NCI-H187 treated with DMSO at 0.1 percent for 48 hours (cell line): ENCODE data around the gene TMPRSS5.
"Not testable (repeated sequence)": the region's sequence is repeated elsewhere in the genome, so short reads cannot be mapped to it uniquely, and the experiment has no call there.

ENCODE experiments used
- DNase-seq: peaks from one replicate; lab custom pipeline; 2025; lab: John Stamatoyannopoulos, UW

The TMPRSS5 gene

DNA sequence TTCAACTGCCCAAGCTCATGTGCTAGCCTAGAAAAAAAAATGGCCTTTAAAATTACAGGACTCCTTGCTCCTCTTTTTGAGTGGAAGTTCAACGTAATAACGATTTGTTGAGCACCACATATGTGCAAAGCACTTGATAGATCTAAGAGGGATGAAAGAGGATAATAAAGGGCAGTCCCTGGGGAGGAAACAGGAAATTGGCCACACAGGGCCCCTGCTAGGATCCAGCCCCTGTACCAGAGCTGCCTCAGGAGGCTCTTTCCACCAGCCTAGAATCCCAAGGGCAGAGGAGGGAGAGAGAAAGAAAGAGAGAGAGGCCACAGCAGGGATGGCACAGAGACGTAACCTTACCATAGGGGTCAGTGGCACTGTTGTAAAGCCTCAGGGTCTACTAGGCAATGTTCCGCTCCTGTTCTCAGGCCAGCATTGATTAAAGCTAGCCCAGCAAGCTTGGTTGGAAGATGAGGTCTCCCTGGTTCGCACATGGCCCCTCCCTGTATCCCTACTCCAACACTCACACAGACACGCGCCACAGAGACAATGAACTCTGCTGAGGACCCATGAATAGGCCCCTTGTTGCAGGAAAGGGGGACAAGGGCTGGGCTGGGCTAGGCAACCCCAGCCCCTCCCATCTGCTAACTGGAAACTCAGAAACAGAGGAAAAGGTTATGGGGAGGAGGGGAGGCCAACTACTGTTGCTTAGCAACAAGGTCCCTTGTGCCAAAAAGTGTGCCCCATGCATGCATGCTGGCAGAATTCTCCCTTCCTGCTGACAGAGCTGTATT, at the start of gene TMPRSS5:
TMPRSS5 (minus strand) TSS at position 438 of the 785 bp plus-strand sequence; CDS start at position 354, 84 bp downstream.
- DNase-seq = no peak

DNA sequence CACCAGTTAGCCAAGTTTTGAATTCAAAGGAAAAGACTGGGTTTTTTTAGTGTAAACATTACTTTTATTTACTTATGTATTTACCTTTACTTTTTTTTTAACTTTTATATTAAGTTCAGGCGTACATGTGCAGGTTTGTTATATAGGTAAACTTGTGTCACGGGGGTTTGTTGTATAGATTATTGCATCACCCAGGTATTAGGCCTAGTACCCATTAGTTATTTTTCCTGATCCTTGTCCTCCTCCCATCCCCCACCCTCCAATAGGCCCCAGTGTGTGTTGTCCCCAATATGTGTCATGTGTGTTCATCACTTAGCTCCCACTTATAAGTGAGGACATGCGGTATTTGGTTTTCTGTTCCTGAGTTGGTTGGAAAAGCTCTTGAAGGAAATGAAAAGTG, 46.8 kb upstream of the TMPRSS5 start:
- DNase-seq = no peak

DNA sequence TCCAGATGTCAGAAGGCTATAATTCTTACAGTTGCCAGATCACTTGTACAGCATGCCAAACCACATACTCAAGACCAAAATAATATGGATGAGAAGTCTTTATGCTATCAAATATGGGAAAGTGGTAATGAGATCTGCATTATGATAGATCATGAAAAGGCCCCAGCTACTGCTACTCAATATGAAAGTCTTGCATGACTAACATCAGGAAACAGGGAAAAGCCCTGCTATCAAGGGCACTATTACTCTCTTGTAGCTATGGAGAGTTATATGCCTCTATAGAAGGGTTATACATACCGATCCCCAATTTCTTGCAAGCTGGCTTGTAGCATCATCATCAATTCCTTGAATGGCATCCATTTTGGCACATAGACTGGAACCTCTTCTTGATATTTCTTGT, 30.2 kb upstream of the TMPRSS5 start:
- no peak for DNase-seq

DNA sequence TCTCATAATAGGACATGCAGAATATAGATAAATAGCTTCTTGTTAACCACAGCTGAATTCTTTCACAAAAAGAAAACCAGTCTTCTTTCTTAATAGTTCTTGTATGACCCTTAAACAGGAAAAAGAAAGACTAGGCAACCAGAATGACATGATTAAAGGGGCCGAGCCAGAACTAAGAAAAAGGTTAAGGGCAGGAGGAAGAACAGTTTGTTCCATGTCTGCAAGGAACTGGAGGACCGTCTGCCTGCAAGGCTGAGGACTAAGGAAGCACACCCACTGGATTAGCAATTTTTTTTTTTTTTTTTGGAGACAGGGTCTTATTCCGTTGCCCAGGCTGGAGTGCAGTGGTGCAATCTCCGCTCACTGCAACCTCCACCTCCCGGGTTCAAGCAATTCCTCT, 26.0 kb upstream of the TMPRSS5 start:
- DNase-seq = no peak

DNA sequence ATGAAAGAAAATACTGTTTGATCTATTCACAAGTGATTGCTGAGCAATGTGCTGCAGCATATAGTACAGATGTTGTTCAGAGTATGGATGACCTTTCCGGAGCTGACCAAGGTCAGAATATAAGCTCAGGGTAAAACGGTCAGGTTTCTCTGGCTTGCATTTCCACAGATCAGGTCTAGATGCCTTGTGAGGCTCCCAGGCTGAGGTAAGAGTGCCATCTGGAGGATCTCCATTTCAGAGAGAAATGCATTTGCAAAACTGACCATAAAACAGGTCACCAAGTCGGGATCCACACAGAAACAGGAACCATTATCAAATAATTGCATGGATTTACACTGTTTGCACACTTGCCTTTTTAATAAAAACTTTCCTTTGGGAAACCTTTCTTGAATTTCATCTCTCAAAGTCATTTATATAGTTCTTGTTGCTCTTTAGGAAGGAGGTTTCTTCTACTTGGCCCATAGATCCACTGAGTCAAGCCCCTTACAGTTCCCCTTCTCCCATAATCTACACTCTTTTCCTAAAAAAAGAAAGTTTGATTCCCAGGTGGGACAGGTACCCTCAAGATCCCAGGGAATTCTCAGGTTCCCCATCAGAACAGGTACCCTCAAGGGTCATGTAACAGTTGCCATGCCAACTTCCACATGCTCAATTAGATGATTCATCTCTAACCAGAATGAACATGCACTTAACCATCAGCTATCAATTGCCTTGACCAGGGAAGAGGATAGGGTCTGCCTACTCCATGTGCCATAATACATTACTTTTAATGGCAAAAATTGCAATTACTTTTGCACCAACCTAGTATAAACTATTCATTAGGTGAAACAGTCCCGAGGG, 25.0 kb upstream of the TMPRSS5 start:
- no peak for DNase-seq

DNA sequence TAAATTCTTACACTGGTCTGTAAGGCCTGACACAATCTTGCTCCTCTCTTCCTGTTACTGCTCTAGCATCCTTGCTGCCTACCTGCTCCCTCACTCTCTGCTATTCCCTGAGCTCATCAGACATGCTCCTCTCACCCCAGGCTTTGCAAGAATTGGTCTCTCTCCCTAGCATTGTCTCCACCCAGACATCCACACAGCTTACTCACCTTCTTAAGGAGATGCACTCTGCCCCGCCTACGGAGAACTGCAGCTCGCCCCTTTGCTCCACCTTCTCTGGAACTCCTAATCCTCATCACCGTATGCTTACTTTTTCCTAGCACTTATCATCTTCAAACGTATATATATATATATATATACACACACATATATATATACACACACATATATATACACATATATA, 23.3 kb upstream of the TMPRSS5 start:
- DNase-seq = no peak

DNA sequence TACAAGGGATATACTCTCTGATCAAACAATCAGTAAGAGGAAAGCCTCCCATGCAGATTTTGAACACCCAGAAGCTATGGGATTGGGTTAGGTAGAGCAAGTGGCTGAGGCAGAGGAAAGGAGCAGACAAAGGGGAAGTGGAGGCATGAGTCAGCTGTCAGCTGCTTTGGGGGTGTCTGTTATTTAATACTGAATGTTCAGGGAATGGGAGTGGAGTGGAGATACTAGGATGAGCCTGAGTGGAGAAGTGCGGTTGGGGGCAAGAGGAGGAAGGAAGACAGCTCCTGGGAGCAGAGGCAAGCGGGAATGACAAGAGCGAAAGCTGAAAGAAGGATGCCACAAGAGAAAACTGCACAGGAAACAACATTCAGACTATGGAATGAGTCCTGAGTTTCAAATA, 22.7 kb upstream of the TMPRSS5 start:
- no peak for DNase-seq

DNA sequence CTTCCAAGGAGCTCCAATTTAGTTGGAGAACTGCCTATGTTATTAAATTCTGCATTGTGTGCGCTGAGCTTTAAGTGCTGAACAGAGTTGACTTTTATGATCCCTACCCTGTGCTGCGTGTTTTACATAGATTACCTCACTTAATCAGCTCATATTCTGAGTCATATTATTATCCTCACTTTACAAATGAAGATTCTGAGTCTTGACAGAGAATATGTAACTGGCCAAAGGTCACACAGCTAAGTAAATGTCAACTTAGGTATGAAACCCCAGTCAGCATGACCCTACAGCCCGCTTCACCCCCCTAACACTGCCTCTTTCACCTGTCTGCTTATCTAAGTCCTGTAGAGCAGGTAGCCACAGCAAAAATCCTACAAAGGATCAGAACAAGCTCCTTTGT, 19.8 kb upstream of the TMPRSS5 start:
- DNase-seq = no peak

DNA sequence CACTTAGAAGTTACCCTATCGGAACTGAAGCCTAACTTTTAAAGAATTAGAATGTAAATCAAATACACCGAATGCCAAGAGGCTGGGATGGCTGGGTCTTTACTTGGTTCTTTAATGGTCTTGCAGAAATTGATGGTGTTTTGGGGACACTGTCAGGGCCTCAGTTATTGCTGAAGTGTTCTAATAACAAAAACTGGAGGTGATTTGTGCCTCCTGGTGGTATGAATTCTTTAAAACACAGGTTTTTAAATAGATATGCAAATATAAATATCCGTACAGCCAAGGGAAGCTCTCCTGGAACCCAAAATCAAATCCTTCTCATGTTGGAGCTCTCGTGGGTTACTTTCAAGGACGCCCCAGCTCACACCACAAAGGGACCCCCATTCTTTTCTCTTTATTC, 19.3 kb upstream of the TMPRSS5 start:
- DNase-seq = no peak

DNA sequence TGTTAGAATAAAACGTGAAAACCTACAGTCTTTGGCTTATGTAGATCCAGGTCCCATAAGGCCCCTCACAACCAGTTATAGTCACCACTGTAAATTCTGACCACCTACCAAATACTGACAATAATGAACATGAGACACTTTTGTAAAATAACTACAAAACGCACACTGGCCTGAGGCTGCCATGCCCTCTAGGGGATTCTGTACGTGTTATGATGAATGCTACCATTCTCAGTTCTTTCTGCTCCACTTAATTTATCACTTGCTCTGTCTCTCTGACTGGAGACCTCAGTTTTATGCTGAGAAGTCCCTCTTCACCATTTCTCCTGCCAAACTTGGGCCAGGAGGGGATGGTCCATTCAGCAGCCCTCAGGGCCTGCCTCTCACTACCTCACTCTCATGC, 18.7 kb upstream of the TMPRSS5 start:
- DNase-seq = no peak

DNA sequence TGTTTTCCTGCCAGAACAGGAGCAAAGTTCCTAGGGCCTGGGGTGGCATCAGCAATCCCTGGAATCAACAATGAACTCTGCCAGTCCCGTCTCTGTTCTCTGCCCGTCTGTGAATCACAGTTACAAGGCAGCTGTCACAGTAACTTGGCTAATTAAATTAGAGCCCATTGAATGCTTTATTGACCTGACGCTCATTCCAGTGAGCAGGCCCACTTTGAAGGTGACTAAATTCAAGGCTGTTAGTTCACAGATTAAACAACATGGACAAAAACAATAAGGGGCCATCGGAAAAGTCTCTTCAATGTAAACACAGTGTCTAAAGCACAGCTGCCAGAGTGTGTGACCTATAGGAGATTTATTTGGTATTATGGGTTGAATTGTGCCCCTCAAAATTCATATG, 17.7 kb upstream of the TMPRSS5 start:
- DNase-seq = no peak

DNA sequence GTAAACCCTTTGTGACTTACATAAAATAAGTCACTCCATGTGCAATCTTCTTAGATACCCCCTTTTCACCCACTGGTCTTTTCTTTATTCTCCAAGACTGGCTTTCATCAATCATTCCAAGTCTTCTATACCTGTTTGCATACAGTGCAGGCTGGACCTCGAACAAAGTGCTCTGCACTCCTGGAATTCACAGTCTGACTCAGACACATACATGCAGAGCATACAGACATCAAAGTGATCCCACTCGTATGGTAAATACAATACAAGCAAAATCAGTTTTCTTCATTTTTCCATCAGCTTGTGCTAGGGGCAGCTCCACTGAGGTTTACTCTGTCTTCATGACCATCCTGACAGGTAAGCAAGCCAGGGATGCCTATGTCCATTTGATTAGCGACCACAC, 16.8 kb upstream of the TMPRSS5 start:
- DNase-seq = no peak

DNA sequence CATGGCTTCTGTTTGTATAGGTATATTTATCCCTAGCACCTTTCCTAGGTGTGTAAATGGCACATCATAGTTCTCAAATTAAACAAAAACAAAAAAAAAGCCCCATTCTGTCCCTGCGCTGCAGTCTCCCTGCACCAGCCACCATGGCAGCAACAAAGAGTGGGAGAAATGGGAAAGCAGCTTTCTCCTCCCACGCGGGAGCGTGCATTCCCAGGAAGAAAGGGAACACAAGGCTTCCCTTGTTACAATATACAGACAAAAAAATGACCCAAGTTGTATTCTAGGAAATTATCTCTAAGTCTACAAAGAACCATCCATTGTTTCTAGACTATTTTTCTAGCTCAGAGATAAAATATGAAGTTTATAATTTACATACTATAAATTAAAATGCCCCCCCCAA, 16.1 kb upstream of the TMPRSS5 start:
- DNase-seq = no peak

DNA sequence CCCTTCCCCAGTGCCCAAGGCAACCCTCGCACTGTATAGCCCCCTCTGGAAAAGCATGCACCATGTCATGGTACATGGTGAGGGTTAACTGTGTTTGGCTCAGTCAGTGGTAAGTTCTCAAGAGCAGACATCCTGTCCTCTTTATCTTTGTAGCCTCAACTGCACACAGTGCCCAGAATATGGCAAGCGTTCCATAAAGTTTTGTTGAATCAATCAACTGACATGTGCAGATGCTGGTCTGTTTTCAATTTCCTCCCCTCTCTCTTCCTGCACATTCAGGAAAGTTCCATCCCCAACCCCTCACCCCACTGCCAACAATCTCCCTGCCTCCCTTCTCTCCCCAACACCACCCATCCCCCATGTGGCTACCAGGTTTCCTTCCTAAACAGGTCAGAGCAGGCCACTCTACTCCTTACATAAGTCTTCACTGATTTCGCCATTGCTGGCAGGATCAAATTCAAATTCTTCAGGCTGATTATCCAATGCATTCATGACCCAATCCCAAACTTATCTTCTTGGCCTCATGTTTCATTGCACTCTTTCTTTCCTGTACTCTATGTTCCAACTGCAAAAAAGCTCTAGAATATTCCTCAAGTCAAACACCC, 15.5 kb upstream of the TMPRSS5 start:
- DNase-seq = no peak

DNA sequence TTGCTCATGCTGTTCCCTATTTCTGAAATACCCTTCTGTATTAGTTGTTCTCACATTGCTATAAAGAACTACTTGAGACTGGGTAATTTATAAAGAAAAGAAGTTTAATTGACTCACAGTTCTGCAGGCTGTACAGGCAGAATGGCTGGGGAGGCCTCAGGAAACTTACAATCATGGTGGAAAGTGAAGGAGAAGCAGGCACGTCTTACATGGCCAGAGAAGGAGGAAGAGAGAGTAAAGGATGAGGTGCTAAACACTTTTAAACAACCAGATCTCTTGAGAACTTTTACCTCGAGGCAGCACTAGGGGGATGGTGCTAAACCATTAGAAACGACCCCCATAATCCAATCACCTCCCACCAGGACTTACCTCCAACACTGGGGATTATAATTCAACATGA, 14.4 kb upstream of the TMPRSS5 start:
- not testable (repeated sequence) for DNase-seq

DNA sequence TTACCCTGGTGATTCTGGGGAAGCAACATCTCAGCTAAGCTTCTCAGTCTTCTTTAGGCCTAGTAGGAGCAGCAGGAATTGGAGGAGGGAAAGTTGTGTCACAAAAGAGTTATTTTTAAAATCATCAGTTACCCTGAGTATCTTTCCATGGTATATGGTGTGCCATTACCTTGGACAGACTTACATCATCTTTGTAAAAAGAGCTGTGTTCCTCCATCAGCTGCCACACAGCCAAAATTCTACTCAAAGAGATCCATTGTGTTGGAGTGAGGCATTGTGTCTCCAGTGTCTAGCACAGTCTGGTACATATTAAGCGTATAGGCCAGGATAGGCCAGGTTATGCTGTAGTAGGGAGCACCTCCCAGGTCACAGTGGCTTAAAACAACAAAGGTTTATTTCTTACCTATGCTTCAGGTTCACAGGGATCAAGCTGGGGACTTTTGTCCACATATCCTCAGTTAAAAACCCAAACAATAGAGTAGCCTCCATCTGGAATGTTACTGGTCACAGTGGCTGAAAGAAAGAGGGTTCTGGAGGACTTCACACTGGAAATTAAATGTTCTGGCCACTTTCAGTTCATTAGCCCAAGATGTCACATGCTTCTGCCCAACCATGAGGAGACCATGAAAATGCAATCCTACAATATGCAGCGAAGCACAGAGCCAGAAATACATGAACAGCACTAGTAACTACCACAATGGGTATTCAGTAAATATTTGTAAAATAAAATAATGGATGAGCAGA, 9.9 kb upstream of the TMPRSS5 start:
- DNase-seq = no peak

DNA sequence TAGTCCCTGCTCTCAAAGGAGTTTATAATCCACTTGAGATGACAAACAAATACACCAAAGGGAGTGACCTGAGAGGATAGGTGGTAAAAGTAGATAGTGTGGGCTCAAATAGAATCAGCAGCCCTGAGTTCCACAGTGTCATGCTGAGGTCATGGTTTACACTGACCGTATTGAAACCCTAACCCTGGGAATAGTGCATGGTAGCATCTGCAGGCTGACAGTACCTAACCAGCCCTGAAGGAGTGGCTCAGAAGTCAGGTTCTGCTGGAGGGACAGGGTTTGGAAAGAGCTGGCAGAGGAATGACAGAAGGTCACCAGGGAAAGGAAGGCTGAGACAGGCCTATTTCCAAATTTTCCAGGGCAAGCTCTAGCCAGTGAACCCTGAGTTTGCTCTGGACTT, 9.2 kb upstream of the TMPRSS5 start:
- no peak for DNase-seq

DNA sequence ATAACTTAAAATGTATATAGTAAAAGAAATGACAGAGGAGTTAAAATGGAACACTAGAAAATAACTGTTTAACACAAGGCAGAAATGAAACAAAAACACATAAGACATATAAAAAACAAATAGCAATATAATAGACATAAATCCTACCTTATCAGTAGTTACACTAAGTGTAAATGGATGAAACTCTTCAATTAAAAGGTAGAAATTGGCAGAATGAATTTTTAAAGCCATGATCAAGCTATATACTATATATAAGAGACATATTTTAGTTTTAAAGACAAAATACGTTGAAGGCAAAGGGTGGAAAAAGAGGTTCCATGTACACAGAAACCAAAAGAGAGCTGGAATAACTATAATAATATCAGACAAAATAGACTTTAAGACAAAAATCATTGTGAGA, 4.9 kb upstream of the TMPRSS5 start:
- DNase-seq = no peak

DNA sequence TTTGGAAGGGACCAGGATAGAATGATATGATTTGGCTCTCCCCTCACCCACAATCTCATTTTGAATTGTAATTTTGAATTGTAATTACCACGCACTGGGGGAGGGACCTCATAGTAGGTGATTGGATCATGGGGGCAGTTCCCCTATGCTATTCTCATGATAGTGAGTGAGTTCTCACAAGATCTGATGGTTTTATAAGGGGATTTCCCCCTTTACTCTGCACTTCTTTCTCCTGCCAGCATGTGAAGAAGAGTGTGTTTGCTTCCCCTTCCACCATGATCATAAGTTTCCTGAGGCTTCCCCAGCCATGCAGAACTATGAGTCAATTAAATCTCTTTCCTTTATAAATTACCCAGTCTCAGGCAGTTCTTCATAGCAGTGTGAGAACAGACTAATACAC, 2.6 kb downstream of the TMPRSS5 start:
- not testable (repeated sequence) for DNase-seq

DNA sequence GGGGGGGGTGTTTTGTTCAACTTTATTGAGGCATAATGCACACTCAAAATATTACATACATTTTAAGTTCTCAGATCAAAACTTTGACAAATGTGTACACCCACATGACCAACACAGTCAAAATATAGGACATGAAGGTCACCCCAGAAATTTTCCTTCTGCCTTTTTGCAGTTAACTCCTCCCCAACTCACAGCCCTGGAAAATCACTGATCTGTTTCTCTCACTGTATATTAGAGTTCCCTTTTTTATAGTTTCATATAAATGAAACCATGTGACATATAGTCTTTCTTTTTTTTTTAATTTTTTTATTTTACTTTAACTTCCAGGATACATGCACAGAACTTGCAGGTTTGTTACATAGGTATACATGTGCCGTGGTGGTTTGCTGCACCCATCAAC, 4.6 kb downstream of the TMPRSS5 start:
- no peak for DNase-seq

DNA sequence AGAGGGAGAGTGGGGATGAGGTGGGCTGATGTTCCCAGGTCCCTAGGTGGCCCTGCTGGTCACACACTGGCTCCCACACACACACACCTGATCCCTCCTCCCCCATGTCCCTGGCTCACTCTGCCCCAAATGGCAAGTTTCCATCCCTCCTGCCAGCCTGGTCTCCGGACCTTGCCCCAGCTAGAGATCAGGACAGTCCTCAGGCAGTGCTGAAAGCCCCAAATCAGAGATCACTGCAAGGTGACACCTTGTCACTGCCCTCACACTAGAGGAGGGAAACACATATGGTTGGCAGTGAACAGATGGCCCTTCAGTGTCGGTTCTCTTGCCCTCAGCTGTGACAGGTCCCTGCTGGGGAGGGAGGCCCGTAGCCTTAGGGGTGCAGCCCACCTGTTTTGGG, 7.6 kb downstream of the TMPRSS5 start:
- no peak for DNase-seq

DNA sequence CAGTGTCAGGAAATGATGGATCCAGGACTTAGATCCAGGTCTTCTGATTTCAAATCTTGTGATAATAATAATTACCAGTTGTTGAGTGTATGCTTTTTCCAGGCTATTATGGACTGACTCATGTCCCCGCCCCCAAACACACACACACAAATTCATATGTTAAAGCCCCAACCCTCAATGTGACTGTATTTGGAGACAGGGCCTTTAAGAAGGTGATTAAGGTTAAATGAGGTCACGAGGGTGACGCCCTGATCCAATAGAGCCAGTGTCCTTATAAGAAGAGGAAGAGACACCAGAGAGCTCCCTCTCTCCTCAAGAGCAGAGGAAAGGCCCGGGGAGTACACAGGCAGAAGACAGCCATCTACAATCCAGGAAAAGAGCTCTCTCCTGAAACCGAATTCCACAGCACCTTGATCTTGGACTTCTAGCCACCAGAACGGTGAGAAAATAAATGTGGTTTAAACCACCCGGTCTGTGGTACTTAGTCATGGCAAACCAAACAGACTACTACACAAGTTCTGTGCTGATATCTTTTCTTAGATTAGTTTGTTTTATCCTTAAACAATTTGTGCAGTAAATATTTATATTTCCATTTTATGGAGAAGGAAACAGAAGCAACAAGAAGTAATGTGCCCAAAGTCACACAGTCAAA, 8.2 kb downstream of the TMPRSS5 start:
- no peak for DNase-seq
